SK-MEL-5 (cell line): ENCODE measurements around the gene RNF126. TPM values are rescaled to one million over a fixed set of nuclear protein-coding genes. Genes with fewer than 3 reads are reported as not detected.
A peak's percentile ranks its signal among the peaks of the same experiment; 100 is the strongest.
"Not testable (repeated sequence)": the region's sequence is repeated elsewhere in the genome, so short reads cannot be mapped to it uniquely, and the experiment has no call there.

Experiments
- DNase-seq: peaks from one replicate; pipeline ENCODE4 v3.0.0-alpha.2; 2016; ENCODE audit warnings: low read depth, low spot score
- in situ Hi-C: cut with HindIII; loops from 2 replicates; pipeline ENCODE4 v1.10.0; 2016; ENCODE audit warnings: low sequenced_read_pairs, high pct_unique_total_duplicates, low pct_unique_long_range_greater_than_20kb
- polyA plus RNA-seq, 2 experiments: library from polyadenylated mRNA; depleted of rRNA; stranded (reverse); fragments of >200 nt; gene quantifications; 2 replicates each; pipeline ENCODE4 v1.2.3, GENCODE V29; 2015
- total RNA-seq: library from RNA; depleted of rRNA; stranded (reverse); fragments of >200 nt; shearing (Covaris generic); gene quantifications from 2 replicates; pipeline ENCODE4 v1.2.3, GENCODE V29; 2014; rRNA removed

RNF126 gene
- 29.6 and 30.0 TPM in 2 replicates for total RNA-seq
- 68.3 and 73.4 TPM in 2 replicates for polyA plus RNA-seq (2015; cell fraction: cytosol; rRNA removed)
- 48.4 and 75.9 TPM in 2 replicates for polyA plus RNA-seq (2015; cell fraction: nucleus; rRNA removed)

GRCh38 chr19:662962-663681 lies at the start of gene RNF126:
Gene RNF126 (minus strand): TSS chr19:663214. CDS start chr19:663121, 93 bp downstream.
- peak; percentile 87 for DNase-seq
- in situ Hi-C loops, result no loop called here

DNA sequence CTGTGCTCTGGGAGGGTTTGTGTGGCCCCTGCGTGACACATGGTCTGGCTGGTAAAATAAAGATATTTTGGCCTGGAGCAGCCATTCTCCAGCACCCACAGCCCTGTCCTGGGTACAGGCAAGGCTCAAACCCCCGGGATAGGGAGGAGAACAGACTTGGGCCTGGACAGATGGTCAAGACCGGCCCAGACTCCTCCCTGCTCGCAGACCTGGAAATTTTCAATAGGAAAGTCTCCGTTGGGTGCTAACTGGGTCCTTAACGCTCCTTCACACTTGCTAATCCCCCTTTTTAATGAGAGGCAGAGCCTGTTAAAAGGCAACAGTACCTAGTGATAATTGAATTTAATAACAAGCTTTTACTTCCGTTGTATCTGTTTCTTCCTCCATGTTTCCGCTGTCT lies 48.2 kb upstream of the RNF126 start:
- in situ Hi-C loops, result no loop called here
- no peak for DNase-seq

GRCh38 chr19:710767-711166 lies 47.8 kb upstream of the RNF126 start:
- in situ Hi-C loops, result no loop called here
- no peak for DNase-seq

GRCh38 chr19:709965-710571 lies 47.1 kb upstream of the RNF126 start:
- no peak for DNase-seq
- in situ Hi-C loops, result no loop called here

DNA sequence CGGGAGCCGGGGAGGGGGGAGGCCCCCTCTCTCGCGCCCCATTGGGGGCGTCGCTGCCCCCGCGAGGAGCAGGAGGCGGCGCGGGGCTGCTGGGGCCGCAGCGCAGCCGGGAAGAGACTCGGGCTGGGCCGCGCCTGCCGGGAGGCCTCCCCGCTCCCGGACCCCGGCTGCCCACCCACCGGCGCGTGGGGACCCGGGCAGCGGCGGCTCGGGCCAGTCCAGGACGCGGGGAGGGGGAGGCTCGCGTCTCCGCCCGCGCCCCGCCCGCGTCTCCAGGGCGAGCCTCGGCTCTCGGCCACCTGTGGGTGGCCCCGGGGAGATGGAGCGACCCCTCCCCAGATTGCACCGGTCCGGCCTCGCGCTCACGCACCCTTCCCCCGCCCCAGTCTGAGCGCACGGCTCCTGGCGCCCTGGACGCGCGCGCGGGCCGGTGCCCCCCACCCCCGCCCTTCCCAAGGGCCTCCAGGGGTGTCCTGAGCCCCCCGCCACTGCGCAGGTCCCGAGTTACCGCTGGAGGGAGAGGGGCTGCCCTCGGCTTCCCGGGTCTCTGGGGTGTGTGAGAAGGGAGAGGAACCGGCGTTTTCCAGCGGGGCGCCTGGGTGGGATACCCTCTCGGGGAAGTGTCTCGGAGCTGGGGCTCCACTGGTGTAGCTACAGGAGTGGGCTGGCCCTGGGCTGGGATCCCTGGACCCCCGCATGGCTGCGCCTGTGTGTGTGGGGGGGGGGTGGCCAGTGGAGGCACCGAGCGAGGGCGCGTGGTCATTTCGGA lies 46.4 kb upstream of the RNF126 start:
- no peak for DNase-seq
- in situ Hi-C loops, result no loop called here

DNA sequence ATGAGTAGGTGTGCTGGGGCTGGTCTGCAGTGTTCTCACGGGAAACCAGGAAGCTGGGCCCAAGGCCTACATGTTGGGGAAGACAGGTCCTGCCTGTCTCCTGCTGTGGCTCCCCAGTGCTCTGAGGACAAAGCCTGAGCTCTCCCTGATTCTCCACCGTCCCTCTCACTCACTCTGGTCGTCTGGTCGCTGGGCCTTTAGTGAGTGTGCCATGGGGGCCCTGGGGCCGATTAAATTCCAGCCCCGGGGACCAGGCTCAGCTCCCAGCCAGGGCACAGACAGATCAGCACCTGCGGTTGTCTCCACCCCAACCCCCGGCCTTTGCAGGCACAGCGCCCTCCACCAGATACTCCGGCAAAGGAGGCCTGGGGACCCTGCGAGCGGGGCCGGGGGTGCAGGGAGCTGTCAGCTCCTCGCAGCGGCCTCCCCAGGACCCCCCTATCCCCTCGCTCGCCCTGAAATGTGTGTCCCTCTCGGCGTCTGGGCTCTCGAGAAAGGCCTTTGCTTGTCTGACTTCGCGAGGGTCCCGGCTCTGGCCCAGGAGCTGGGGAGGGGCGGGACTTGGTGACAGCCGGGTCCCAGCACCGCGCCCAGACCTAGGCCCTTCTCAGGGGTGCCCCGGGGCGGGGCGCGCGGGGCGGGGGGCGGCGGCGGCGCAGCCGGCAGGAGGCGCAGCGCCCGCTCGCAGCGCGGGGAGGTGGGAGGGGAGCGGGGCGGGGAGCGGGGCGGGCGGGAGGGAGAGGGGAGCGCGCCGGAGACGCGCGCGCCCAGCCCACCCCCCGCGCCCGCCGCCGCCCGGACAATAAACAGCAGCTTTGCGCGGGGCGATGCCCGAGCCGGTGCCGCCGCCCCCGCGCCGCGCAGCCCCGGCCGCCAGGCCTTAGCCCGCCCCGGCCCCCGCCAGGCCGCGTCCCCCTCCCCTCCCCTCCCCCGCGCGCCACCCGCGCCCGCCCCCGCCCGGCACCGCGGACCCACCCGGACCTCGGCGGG lies 45.4 kb upstream of the RNF126 start, which contains the start of gene PALM:
TSS of gene PALM (plus strand) at position 782 of the 990 bp plus-strand sequence. CDS start 212 bp downstream, outside the sequence.
- in situ Hi-C loops, result no loop called here
- DNase-seq, result peak; percentile 17

GRCh38 chr19:704447-704741 lies 41.4 kb upstream of the RNF126 start:
- in situ Hi-C loops, result no loop called here
- no peak for DNase-seq

GRCh38 chr19:703651-704446 lies 40.8 kb upstream of the RNF126 start:
- peak; percentile 57 for DNase-seq
- in situ Hi-C loops, result no loop called here

GRCh38 chr19:703329-703650 lies 40.3 kb upstream of the RNF126 start:
- in situ Hi-C loops, result no loop called here
- no peak for DNase-seq

DNA sequence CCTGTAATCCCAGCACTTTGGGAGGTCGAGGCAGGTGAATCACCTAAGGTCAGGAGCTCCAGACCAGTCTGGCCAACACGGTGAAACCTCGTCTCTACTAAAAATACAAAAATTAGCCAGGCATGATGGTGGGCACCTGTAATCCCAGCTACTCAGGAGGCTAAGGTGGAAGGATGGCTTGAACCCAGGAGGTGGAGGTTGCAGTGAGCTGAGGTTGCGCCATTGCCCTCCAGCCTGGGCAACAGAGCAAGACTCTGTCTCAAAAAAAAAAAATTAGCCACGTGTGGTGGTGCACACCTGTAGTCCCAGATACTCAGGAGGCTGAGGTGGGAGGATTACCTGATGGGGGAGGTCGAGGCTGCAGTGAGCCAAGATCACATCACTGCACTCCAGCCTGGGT lies 39.8 kb upstream of the RNF126 start:
- DNase-seq, in situ Hi-C loops: not testable (repeated sequence)

GRCh38 chr19:699885-700284 lies 36.9 kb upstream of the RNF126 start:
- in situ Hi-C loops, DNase-seq: not testable (repeated sequence)

DNA sequence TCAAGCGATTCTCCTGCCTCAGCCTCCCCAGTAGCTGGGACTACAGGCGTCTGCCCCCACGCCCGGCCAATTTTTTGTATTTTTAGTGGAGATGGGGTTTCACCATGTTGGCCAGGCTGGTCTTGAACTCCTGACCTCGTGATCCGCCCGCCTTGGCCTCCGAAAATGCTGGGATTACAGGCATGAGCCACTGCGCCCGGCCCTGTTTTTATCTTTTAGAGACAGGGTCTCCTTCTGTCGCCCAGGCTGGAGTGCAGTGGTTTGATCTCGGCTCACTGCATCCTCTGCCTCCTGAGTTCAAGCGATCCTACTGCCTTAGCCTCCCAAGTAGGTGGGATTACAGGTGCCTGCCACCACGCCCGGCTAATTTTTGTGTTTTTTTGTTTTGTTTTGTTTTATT lies 35.5 kb upstream of the RNF126 start:
- in situ Hi-C loops, result not testable (repeated sequence)

DNA sequence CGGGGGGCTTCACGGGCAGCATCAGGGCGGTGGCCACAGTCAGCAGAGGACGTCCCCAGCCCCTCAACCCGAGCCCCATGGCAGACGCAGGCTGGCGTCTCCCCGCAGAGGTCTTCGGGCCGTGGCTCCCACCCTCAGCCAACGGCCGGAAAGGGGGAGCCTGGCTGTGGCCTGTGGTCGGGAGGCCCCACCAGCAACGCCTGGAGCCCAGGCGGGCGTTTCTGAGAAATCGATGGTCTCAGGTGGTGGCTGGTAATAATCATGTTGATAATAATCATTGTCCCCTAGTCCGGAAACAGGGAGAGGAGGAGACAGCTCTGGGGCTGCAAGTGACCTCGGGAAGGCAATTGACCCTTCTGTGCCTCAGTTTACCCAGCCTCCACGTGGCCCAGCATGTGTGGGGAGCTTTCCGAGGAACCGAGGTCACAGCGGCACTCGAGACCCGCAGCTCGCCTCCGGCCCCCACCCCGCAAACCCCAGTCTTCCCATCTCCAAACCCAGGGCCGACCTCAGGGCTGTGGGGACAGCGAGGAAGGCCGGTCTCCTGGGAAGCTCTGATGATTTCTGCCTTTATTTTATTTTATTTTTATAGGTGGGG lies 32.4 kb upstream of the RNF126 start, which contains the start of gene PRSS57:
TSS of gene PRSS57 (minus strand) at position 101 of the 598 bp plus-strand sequence. CDS start at position 79, 22 bp downstream.
- in situ Hi-C loops, result no loop called here
- DNase-seq, result no peak

More for the DNA sequence above, 35.5 kb upstream of the RNF126 start:
- not testable (repeated sequence) for DNase-seq

GRCh38 chr19:694481-695351 lies 31.7 kb upstream of the RNF126 start:
- no peak for DNase-seq
- in situ Hi-C loops, result no loop called here

GRCh38 chr19:690203-690602 lies 27.2 kb upstream of the RNF126 start:
- DNase-seq, result no peak
- in situ Hi-C loops, result no loop called here
